Limb (tissue), 2 donors: ENCODE data around the gene COPA.
A peak's percentile ranks its signal among the peaks of the same experiment; 100 is the strongest.

Experiments
- DNase-seq, 2 donors: peaks; one replicate each; pipeline ENCODE4 v3.0.0-alpha.2; 2016; ENCODE audit errors: extremely low spot score in 2 of 2

The COPA gene

GRCh38 chr1:160271025-160271424 lies 72.0 kb downstream of the COPA start:
- no peak for DNase-seq

DNA sequence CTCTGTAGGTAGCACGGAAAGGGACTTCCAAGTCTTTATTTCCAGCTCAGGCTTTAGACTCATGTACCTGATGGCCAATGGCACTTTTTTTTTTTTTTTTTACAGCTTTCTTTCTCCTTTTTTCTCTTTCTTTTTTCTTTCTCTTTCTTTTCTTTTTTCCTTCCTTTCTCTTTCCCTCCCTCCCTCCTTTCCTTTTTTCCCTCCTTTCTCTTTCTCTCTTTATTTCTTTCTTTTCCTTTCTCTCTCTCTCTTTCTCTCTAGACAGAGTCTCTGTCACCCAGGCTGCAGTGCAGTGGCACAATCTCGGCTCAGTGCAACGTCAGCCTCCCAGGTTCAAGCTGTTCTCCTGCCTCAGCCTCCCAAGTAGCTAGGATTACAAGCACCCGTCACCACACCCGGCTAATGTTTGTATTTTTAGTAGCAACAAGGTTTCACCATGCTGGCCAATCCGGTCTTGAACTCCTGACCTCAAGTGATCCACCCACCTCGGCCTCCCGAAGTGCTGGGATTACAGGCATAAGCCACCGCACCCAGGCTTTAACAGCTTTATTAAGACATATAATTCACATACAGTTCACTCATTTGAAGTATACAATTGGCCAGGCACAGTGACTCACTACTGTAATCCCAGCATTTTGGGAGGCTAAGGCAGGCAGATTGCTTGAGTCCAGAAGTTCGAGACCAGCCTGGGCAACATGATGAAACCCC lies 75.6 kb downstream of the COPA start:
- DNase-seq: no peak

- DNase-seq: no peak
Observed at GRCh38 chr1:160264795-160265307, 78.2 kb downstream of the COPA start.

DNA sequence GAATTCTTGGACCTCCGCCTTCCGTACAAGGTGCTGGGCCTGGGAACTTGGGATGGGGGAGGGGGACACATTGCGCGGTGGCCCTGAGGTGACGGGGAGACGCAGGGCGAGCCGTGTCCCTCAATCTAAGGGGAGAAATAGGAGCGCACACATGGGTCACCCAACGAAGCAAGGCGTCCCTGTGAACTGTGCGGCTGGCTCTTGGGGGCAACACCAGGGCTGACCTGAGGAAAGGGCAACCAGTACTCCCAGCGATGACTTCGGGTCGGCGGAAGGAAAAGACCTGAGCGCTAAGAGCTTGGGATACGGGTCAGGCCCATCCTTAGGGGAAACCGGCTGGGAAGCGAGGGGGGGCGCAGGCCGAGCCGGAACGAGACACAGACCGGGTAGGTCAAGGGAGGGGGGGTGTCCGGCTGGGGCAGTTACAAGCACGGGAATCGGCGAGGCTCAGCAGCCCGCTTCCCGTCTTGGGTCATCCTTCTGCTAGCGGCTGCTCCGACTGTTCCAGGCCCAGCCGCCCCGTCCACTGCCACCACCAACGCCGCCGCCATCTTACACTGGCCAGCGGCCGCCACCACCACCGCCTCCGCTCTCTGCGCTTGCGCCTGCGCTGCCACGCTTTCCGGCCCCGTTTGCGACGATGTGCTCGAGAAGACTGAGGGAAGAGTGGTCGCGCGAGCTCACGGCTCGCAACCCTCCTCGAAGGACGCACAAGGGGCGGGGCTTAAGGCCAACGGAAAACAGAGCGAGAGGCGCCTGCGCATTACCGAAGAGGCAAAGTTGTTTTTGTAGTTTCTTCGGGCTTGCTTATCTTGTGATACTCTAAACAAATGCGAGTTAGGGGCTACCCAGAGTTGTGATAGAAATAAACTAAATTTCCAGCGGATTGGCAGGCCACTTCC lies 80.9 kb downstream of the COPA start, which contains the start of gene DCAF8:
DCAF8 (minus strand) TSS at position 657 of the 902 bp plus-strand sequence. CDS start 18,541 bp downstream, outside the sequence.
- peak; percentile 98 to 99 for DNase-seq

- DNase-seq: no peak
Observed at GRCh38 chr1:160261556-160261892, 81.5 kb downstream of the COPA start.

DNA sequence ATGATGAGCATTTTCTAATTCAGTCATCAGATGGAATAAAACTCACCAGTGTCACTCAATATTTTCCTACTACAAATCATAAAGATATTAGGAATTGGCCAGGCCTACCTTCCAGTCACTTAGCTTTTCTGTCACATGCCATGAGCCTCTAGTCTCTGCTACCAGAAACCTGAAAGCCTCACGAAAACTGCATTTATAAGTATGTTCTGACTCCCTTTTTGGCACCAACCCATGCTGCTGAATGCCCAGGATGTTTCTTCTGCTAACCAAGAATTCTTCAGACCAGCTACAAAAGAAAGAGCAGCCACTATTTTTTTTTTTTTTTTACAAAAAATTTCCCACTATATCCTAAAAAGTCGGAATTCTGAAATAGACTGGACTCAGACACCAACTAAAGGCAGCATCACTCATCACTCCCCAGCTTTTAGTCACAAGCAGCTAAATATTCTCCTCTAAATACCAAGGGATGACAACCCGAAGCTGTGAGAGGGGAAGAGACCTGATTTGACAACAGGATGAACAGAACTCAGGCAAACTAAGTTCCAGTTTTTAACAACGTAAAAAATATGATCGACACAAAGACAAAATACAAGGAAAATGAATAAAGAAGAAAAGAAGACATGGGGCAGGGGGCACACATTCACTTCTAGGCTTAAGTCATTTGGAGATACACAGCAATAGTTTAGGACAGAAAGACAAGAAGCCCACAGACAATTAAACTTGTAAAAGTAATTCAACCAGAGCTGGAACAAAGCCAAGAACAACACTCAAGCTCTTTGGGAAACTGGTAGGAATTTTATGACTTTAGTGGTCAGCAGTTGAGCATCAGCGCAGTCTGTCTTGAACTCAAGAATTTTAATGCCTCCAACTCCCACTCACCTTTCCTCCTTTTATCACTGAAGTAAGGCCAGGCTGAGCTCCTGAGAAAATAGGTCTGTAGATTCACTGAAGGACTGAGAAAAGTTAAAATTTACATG lies 82.4 kb downstream of the COPA start:
- DNase-seq: peak in 1 of 2 donors; percentile 22

- no peak for DNase-seq
Observed at GRCh38 chr1:160258177-160258798, 84.8 kb downstream of the COPA start.

- DNase-seq: no peak
Observed at GRCh38 chr1:160257411-160258015, 85.5 kb downstream of the COPA start.

- no peak for DNase-seq
Observed at GRCh38 chr1:160256396-160257046, 86.5 kb downstream of the COPA start.

DNA sequence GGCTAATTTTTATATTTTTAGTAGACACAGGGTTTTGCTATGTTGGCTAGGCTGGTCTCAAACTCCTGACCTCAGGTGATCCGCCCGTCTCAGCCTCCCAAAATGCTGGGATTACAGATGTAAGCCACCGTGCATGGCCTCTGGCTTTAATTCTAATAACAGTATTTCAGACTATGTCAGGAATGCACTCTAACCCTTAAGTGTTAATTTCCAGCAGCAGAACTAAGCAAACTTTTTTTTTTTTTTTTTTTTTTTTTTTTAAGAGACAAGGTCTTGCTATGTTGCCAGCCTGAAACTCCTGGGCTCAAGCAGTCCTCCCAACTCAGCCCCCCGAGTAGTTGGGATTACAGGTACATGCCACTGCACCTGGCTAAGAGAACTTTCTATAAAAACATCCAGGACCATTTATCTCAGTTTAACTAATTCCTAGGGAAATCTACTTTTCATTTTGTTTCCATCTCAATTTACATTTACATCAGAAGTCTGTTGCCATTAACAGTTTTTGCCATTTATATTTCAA lies 87.2 kb downstream of the COPA start:
- DNase-seq: no peak

DNA sequence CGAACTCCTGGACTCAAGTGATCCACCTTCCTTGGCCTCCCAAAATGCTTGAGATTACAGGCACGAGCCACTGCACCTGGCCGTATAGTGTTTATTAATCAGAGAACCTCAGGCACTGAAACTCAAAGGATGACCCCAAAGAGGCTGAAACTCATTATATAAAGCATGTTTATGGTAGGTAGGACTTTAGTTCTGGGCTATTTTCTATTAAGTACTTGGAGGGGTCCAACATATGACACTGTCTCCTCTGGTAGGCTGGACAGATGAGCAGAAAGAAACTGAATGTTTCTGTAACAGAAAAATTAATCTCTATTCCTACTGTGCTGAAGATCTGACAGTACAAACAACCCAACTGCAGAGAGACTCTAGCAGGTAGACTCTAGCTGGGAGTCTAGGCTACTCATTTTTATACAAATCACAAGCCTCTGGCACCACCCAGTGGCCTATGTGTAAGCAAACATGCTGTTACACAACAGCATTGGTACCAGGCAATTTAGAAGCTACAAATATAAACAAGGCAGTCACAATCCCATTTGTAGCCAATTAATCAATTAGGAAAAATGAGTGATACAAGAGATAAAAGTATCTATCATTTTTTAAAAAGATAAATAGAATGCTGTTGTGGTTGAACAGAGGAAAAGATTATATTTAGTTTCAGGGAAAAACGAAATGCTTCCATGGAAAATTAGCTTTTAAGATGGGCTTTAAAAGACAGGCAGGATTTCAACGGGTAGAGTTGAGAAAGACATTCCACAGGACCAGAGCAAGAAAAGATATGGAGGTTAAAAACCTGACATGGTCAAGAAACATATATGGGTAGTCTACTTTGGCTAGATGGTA lies 91.1 kb downstream of the COPA start:
- peak; percentile 58 to 73 for DNase-seq

- peak in 1 of 2 donors; percentile 33 for DNase-seq
Observed at GRCh38 chr1:160251011-160251410, 92.0 kb downstream of the COPA start.

- no peak for DNase-seq
Observed at GRCh38 chr1:160247053-160247452, 96.0 kb downstream of the COPA start.

GRCh38 chr1:160245434-160245833 lies 97.6 kb downstream of the COPA start:
- no peak for DNase-seq

GRCh38 chr1:160244209-160244608 lies 98.8 kb downstream of the COPA start:
- no peak for DNase-seq

DNA sequence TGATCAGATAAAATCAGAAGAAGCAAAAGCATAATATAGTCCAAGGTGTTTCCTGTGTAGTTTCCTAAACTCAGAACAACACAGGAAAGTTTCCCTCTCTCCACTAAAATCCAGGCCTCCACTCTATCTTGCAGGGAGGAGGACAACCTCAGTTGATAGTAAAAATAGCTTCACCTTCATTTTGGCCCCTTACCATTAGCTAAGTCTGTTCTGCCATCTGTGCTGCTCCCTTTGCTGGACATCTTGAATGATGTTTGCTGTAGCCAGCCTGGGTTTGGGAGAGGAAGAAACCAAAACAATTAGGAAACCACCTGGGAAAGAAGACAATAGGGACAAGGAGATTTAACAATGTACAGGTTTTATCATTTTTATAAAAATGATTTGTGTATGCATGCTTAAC lies 99.3 kb downstream of the COPA start:
- DNase-seq: no peak

DNA sequence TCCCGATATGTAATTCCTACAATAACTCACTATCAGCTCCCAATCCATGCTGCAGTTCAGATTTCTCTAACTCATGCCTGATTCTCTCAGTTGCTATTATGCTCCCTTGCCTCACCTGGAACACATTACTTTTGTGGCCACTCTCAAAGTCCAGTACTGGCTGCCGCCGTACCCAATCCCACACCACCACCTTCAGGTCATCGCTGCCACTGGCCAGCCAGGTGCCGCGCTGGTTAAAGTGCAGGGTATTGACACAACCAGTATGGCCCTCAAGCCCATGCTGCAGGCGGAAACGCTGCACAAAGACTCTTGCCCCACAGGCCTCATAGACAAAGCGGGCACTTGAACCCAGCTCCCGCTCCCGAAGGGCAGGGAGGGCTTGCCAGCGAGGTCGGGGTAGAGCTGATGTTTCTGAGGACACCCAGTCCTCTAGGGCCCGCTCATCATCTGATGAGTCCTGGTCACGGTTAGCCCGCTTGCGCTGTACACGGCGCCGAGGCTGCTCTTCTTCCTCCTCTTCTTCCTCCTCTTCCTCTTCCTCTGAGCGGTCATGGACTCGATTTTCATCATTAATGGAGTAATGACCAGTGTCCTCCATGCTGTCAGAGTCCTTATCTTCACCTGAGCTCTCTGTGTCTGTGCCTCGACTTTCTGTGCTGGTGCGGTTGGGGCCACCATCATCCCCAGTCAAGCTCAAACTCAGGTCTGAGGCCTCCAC lies 103.3 kb downstream of the COPA start:
- DNase-seq: no peak
